Stimulated activated naive CD4-positive, alpha-beta T cell treated with Interleukin-2 at 50 U/mL for 16 hours (primary cell): Measurements from ENCODE around the gene CCDC174.

ENCODE experiments used
- DNase-seq: peaks from one replicate; lab custom pipeline; 2025; lab: John Stamatoyannopoulos, UW

The CCDC174 gene

GRCh38 chr3:14703128-14703750, 51.7 kb downstream of the CCDC174 start:
- no peak for DNase-seq

GRCh38 chr3:14703791-14704190, 52.2 kb downstream of the CCDC174 start:
- DNase-seq: no peak

GRCh38 chr3:14706096-14706495, 54.5 kb downstream of the CCDC174 start:
- no peak for DNase-seq

DNA sequence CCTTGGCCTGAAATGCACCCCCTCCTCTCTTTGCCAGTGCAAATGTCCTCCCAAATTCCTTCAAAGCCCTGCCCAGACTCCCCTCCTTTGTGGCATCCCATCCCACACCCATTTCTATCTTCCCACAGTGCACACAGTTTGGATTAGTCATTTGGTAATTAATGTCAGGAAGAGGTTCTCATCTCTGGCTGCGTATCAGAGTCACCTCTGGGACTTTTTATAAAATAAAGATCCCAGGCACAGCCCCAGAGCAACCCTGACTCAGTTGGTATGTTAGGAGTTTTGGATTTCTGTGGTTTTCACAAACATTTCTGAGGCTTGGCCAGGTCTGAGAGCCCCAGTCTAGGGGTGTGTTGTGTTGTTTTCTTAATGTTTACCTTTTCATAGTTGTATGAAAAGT, 65.0 kb downstream of the CCDC174 start:
- DNase-seq: no peak

GRCh38 chr3:14717307-14717706, 65.7 kb downstream of the CCDC174 start:
- DNase-seq: no peak

DNA sequence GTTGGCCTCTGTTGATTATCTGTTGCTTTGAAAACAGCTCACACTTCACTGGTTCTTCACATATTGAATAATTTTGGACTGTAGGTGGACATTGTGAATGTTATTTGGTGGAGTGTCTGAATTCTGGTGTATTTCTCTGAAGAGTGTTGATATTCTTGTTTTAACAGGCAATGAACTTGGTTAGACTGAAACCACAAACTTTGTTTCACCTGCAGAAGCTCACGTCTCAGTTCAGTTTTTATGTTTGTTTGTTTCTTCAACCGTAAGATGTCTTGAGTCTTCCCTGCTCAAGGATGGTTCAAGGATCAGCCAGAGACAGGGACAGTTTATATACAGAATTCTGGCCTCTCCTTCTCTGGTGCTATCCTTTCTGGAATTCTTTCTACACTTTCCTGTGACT, 67.0 kb downstream of the CCDC174 start:
- no peak for DNase-seq

- DNase-seq: no peak
These were observed 67.4 kb downstream of the CCDC174 start for GRCh38 chr3:14719006-14719405.

DNA sequence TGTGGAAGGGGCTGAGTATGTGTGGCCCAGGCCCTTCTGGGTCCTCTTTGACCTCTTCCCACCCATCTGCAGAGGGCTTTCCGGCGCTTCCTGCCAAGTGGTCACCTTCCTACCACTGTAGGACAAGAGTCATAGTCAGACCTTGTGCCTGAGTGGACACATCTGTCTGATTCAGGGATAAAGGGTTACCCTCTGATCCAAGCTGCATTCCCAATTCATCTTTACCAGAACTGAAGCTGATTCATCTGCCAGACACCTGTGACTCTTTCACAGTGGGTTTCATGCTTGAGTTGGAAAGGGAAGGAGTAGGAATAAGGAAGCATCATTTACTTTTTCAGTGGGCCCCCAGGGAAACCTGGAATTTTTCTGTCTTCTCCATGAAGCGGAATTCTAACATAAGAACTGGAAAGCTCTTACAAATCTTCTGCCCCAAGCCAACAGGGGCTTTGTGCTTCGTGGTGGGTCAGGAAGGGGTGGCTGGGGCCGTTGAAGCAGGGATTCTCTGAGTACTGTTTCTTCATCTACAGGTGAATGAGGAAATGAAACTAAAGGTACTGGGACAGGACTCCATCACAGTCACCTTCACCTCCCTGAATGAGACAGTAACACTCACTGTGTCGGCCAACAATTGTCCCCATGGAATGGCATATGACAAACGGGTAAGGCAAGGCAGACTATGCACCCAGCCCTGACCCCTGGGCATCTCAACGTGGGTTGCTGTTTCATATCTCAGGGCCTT, 69.7 kb downstream of the CCDC174 start:
- no peak for DNase-seq
